Mucosa of descending colon (tissue), 3 donors: ENCODE data around the gene CD9. TPM values are rescaled to one million over a fixed set of nuclear protein-coding genes. Genes with fewer than 3 reads are reported as not detected.
A peak's percentile ranks its signal among the peaks of the same experiment; 100 is the strongest.

Source experiments
- ATAC-seq: fragments of 200-7000 bp; cut with Tn5 transposase; one replicate; pipeline ENCODE4 v1.9.1; 2020; ENCODE audit warnings: mild to moderate bottlenecking, moderate library complexity
- DNase-seq, 3 donors: peaks; one replicate each; pipeline ENCODE4 v3.0.0-alpha.2; 2020
- H3K36me3 ChIP-seq: fragments of 200-600 bp; one replicate; pipeline ENCODE4 v1.8.0; 2021; ENCODE audit warnings: low read depth, mild to moderate bottlenecking
- H3K4me1 ChIP-seq: fragments of 200-600 bp; one replicate; pipeline ENCODE4 v1.8.0; 2021; ENCODE audit warnings: low read depth, mild to moderate bottlenecking
- H3K4me3 ChIP-seq: fragments of 200-600 bp; one replicate; pipeline ENCODE4 v1.8.0; 2021; ENCODE audit warnings: mild to moderate bottlenecking
- H3K9me3 ChIP-seq: fragments of 200-600 bp; one replicate; pipeline ENCODE4 v1.8.0; 2021; ENCODE audit warnings: mild to moderate bottlenecking
- intact Hi-C, 2 donors: fragments of 100-400 bp; cut with DNase I in 1 of 2; cut with micrococcal nuclease in 1 of 2; formaldehyde crosslinking; loops; one replicate each; pipeline versions ENCODE4 v1.11.0 to v1.11.1; 2022; cut with DNase I, micrococcal nuclease
- total RNA-seq, 3 donors: library from RNA; stranded (reverse); fragmentation: NEBNext Ultra II Directional in 2 of 3; extraction: Animal tissue kit (Norgen Biotek cat#: 25700) in 2 of 3; gene quantifications; one replicate each; pipeline versions ENCODE4 v1.2.1 to v1.2.4, GENCODE V29; 2021 to 2023
- TF ChIP-seq, protein P1 (sequence below): fragments of 200-600 bp; IDR thresholded peaks from one replicate; pipeline ENCODE4 v1.8.0; 2022; ENCODE audit warnings: antibody characterized with exemption, mild to moderate bottlenecking
- donor health status: DM: no; HTN: no; CAD: no; lungs with moderate emphysema.
- donor health status: DM: no; HTN: no; CAD: no.
- donor health status: DM: no; HTN: yes; CAD: no.

CD9 gene
- total RNA-seq, 3 donors from 2014 or later = 452 to 723 (median 672) TPM

DNA sequence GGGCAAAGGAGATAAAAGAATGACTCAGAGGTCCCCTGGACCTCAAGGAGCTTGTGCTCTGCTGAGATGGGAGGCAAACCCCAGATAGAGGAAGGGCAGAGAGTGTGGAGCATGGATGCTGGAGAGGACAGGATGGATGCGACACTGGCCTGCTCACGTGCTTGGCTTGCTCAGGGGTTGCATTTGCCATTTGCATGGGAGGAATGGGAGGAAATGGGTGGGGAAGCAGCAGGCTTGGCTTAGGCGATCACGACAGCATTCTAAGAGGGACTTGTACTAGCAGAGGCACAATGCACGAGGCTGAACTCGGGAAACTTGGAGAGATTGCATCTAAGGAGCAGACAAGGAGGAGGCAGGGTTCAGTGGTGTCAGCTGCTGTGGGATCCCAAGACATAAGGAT is 19.8 kb downstream of the CD9 start:
- no peaks in the 10 kb centered on the region for H3K9me3 ChIP-seq
- peaks cover 71% of the 10 kb centered on the region for H3K4me1 ChIP-seq
- TF ChIP-seq, protein P1, sequence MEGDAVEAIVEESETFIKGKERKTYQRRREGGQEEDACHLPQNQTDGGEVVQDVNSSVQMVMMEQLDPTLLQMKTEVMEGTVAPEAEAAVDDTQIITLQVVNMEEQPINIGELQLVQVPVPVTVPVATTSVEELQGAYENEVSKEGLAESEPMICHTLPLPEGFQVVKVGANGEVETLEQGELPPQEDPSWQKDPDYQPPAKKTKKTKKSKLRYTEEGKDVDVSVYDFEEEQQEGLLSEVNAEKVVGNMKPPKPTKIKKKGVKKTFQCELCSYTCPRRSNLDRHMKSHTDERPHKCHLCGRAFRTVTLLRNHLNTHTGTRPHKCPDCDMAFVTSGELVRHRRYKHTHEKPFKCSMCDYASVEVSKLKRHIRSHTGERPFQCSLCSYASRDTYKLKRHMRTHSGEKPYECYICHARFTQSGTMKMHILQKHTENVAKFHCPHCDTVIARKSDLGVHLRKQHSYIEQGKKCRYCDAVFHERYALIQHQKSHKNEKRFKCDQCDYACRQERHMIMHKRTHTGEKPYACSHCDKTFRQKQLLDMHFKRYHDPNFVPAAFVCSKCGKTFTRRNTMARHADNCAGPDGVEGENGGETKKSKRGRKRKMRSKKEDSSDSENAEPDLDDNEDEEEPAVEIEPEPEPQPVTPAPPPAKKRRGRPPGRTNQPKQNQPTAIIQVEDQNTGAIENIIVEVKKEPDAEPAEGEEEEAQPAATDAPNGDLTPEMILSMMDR = no peak
- ATAC-seq = no peak
- no peak for DNase-seq
- H3K36me3 ChIP-seq = no peaks in the 10 kb centered on the region
- no peak overlapping the region for H3K4me3 ChIP-seq
- intact Hi-C loops = no loop called here

- ATAC-seq = no peak
- no peak overlapping the region for H3K4me3 ChIP-seq
- H3K9me3 ChIP-seq = no peaks in the 10 kb centered on the region
- H3K36me3 ChIP-seq = no peaks in the 10 kb centered on the region
- TF ChIP-seq, protein P1 = no peak
- peaks cover 71% of the 10 kb centered on the region for H3K4me1 ChIP-seq
- intact Hi-C loops = no loop called here
- DNase-seq = peak in 1 of 3 donors; percentile 25
These were observed 20.9 kb downstream of the CD9 start for GRCh38 chr12:6221146-6221545.

DNA sequence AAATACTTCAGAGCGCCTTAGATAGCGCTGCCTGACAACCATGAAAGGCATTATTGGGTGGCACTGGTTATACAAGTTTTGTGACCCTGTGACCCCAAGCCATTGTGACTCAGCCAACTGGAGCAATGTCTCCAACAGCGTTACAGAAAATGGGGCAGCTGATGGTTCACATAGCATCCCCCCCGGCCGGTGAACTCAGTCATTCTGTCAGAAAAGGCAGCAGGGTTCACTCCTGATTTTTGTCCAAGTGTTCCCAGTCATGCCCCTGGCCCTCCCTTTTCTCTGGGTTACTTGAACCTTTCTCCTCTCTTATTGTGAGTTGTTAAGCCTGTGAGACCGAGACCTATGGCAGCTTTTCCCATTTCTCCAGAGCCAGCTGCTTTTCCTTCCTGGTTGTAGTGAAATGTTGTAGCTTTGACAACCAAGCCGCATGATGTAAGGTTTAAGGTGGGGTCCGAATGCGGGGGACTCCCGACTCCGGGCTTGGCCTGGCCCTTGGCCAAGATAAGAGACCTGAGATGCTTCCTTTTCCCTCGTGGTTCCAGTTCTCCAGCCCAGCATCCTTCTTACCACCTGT is 22.0 kb downstream of the CD9 start:
- Histone ChIP-seq H3K36me3 (no peaks in the 10 kb centered on the region), H3K4me3 (no peak overlapping the region), H3K4me1 (peaks cover 76% of the 10 kb centered on the region), H3K9me3 (no peaks in the 10 kb centered on the region)
- intact Hi-C loops = no loop called here
- ATAC-seq (no peak), DNase-seq (peak in 1 of 3 donors; percentile 43)
- TF ChIP-seq, protein P1 = no peak

DNA sequence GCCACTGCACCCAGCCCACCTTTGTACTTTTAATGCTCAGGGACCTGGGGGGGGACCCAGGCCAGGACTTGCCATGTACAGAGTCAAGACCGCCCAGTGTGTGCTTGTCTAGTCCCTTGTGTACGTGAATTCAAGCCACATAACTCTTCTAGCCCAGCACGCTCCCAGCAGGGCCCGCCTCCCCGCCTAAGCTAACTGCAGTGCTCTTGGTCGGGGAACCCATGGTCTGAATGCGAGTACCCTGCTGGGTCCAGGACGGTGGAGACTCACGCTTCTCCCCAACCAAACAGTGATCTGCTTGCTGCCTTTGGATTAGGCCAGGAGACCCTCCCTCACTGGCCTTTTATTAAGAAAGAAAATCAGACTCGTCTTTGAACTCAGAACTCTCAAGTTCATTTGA is 23.3 kb downstream of the CD9 start:
- DNase-seq = peak in 2 of 3 donors; percentile 23 to 45
- no peak for ATAC-seq
- TF ChIP-seq, protein P1 = no peak
- Histone ChIP-seq H3K4me1 (peaks cover 86% of the 10 kb centered on the region), H3K9me3 (no peaks in the 10 kb centered on the region), H3K36me3 (no peaks in the 10 kb centered on the region), H3K4me3 (no peak overlapping the region)
- intact Hi-C loops = no loop called here

DNA sequence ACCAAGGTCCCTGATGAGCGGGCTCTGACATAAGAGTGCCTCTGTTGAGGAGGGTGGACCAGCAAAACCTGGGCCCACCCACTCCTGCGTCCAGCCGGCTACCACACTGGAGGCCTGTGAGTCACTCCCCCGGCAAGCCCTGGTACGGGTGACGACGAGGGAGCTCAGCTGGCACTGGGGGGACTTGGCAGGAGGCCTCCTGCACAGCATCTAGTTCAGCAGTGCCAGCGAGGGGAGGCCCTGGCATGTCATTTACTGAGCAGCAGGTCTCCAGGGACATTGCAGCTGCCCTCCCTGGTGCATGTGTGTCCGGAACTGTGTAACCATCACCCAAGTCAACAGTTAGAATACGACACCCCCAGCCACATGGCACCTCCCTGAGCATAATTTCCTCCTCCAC is 24.4 kb downstream of the CD9 start:
- TF ChIP-seq, protein P1 = no peak
- Histone ChIP-seq H3K9me3 (no peaks in the 10 kb centered on the region), H3K36me3 (no peaks in the 10 kb centered on the region), H3K4me3 (no peak overlapping the region), H3K4me1 (peaks cover 93% of the 10 kb centered on the region)
- DNase-seq (peak; percentile 66 to 78 (median 68)), ATAC-seq (peak; percentile 44)
- intact Hi-C loops = no loop called here

- no peak for DNase-seq
- intact Hi-C loops = no loop called here
- ATAC-seq = no peak
These were observed 25.4 kb downstream of the CD9 start for GRCh38 chr12:6225630-6226001.

More at GRCh38 chr12:6225630-6226001, 25.4 kb downstream of the CD9 start:
- Histone ChIP-seq H3K4me3 (no peak overlapping the region), H3K4me1 (peaks cover 94% of the 10 kb centered on the region), H3K9me3 (no peaks in the 10 kb centered on the region), H3K36me3 (no peaks in the 10 kb centered on the region)
- TF ChIP-seq, protein P1 = no peak
